GM10847 (cell line): Measurements from ENCODE around the gene HOXC13.

Source experiments
- POLR2A ChIP-seq: IDR thresholded peaks from 2 replicates; pipeline ENCODE4 v1.6.1; 2011; ENCODE audit not compliant: insufficient read length; ENCODE audit errors: extremely low read depth

The HOXC13 gene

GRCh38 chr12:53948650-53949593 lies 10.3 kb downstream of the HOXC13 start:
- no peak for TF ChIP-seq POLR2A

GRCh38 chr12:53949631-53950436 lies 11.2 kb downstream of the HOXC13 start:
- no peak for TF ChIP-seq POLR2A

GRCh38 chr12:53950437-53950773 lies 11.8 kb downstream of the HOXC13 start:
- TF ChIP-seq POLR2A: no peak

GRCh38 chr12:53950789-53951576 lies 12.4 kb downstream of the HOXC13 start:
- TF ChIP-seq POLR2A: no peak

GRCh38 chr12:53951577-53952334 lies 13.1 kb downstream of the HOXC13 start:
- no peak for TF ChIP-seq POLR2A

GRCh38 chr12:53952335-53952694 lies 13.7 kb downstream of the HOXC13 start:
- no peak for TF ChIP-seq POLR2A

- no peak for TF ChIP-seq POLR2A
Measured at GRCh38 chr12:53952871-53953734, 14.5 kb downstream of the HOXC13 start.

- no peak for TF ChIP-seq POLR2A
Measured at GRCh38 chr12:53953831-53954693, 15.4 kb downstream of the HOXC13 start.

- no peak for TF ChIP-seq POLR2A
Measured at GRCh38 chr12:53954694-53955035, 16.0 kb downstream of the HOXC13 start, which contains the start of gene HOXC12. TSS of gene HOXC12 (plus strand) at chr12:53954903. CDS start at chr12:53954930, 27 bp downstream.

- no peak for TF ChIP-seq POLR2A
Measured at GRCh38 chr12:53955036-53955775, 16.6 kb downstream of the HOXC13 start.

- TF ChIP-seq POLR2A: no peak
Measured at GRCh38 chr12:53955776-53956250, 17.2 kb downstream of the HOXC13 start.

- TF ChIP-seq POLR2A: no peak
Measured at GRCh38 chr12:53956251-53956887, 17.7 kb downstream of the HOXC13 start.
